Vagina (tissue), 2 donors: Measurements from ENCODE around the gene EVA1C.
"Not testable (repeated sequence)": the region's sequence is repeated elsewhere in the genome, so short reads cannot be mapped to it uniquely, and the experiment has no call there.

Experiments
- CTCF ChIP-seq, 3 experiments: fragments of 450-650 bp in 2 of 3; fragments of 200-600 bp in 1 of 3; sonication (generic) in 1 of 3; IDR thresholded peaks; one replicate each; pipeline ENCODE4 v1.5.1; 2017 to 2019; ENCODE audit warnings: antibody characterized with exemption in 3 of 3, mild to moderate bottlenecking in 2 of 3, moderate library complexity in 2 of 3
- POLR2A ChIP-seq, 2 donors: fragments of 450-650 bp; IDR thresholded peaks; one replicate each; pipeline ENCODE4 v1.6.1; 2017; ENCODE audit warnings: antibody characterized with exemption in 2 of 2, mild to moderate bottlenecking in 2 of 2, moderate library complexity in 2 of 2

- not testable (repeated sequence) for TF ChIP-seq CTCF, POLR2A (IDR thresholded peaks at IDR 0.05)
Measured at GRCh38 chr21:32390537-32391224, 21.8 kb upstream of the EVA1C start.
